Measurements from ENCODE around the gene KIF26B. TPM values are rescaled to one million over a fixed set of nuclear protein-coding genes. Genes with fewer than 3 reads are reported as not detected.

The KIF26B gene
- total RNA-seq, 5 donors from 2014 or later (not counting 1 experiment from before 2014, with no cell fraction given): 0.03 to 0.06 (median 0.05) TPM; not detected in 2

DNA sequence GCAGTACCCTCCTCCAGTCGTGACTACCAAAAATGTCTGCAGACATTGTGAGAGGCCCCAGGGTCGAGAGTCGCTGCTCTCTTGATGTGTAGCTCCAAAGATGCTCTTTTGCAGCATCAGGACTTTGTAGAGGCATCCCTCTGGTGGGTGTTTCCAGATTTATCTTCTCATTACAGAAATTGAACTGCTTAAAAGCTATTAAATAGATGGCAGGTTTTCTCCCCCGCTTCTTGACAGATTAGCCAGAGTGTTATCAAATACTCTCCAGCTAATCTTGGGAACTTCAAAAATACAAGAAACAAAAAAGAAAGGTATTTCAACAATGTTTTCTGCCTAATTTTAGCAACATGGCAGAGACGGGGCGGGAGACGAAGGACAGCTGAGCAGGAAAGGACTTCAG is 265.2 kb downstream of the KIF26B start:
- no peaks in the 10 kb centered on the region for H3K4me1 Mint-ChIP-seq

DNA sequence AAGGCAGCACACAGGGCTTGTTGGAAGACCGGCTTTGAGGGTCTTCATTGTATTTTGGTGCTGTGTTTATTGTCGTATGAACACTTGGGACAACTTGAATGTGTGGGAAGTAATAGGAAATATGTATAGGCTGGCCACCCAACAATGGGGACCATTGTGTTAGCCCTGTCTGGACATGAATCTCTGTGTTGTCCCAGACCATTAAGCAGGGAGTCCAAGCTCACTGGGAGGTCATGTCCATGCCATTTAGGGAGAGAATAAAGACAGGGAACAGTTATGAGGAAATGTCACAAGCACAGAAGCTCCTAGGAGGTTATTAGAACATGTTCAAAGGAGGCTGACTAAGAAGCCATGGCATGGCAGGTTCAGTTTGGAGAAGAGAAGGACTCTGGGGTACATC is 266.1 kb downstream of the KIF26B start:
- peaks cover 0 to 5% of the 10 kb centered on the region in 2 experiments for H3K27me3 ChIP-seq (replicated peaks in 1 of 2; ENCODE audit: control insufficient read depth in 2 of 2, extremely low read depth in 1 of 2, insufficient read depth in 2 of 2, low read length in 1 of 2)
- no peaks in the 10 kb centered on the region for H3K4me1 Mint-ChIP-seq
- H3K9me3 ChIP-seq: no peaks in the 10 kb centered on the region
- no peak overlapping the region for H3K4me3 ChIP-seq (ENCODE audit: control insufficient read depth in 1 of 2, extremely low read depth in 1 of 2, low read length in 1 of 2)
- WGBS (ENCODE audit: insufficient coverage): 88% methylated on average over 2 of the region's 2 CpGs
- H3K27ac Mint-ChIP-seq: no peak overlapping the region
- no peak for ATAC-seq (replicated peaks in 1 of 4)
- no peaks in the 10 kb centered on the region for H3K4me1 ChIP-seq (ENCODE audit: control insufficient read depth in 1 of 2, extremely low read depth in 1 of 2, insufficient read depth in 2 of 2, low read length in 2 of 2)
- H3K36me3 ChIP-seq (ENCODE audit: control insufficient read depth in 2 of 2, extremely low read depth in 1 of 2, insufficient read depth in 1 of 2, low read length in 1 of 2): no peaks in the 10 kb centered on the region
- CTCF ChIA-PET: interaction anchor here in 1 of 2 donors (0.5 kb wide), 1 partner anchor 40 kb away, joined by 5 read pairs; no protein-coding TSS in a partner anchor
- no peak for DNase-seq
- H3K4me3 Mint-ChIP-seq: no peak overlapping the region
- H3K36me3 Mint-ChIP-seq: no peaks in the 10 kb centered on the region
- H3K9me3 Mint-ChIP-seq: no peaks in the 10 kb centered on the region
- POLR2A ChIA-PET: no interaction called here
- H3K27me3 Mint-ChIP-seq: peaks cover 2 to 4% of the 10 kb centered on the region in 2 donors
- no peak overlapping the region for H3K27ac ChIP-seq (ENCODE audit: low read length)

More for the DNA sequence above, 265.2 kb downstream of the KIF26B start:
- H3K27me3 ChIP-seq (replicated peaks in 1 of 2; ENCODE audit: control insufficient read depth in 2 of 2, extremely low read depth in 1 of 2, insufficient read depth in 2 of 2, low read length in 1 of 2): peaks cover 0 to 5% of the 10 kb centered on the region in 2 experiments
- ChIA-PET POLR2A (no interaction called here), CTCF (no interaction called here)
- H3K9me3 ChIP-seq: no peaks in the 10 kb centered on the region
- 74% methylated on average over 6 of the region's 7 CpGs for WGBS (ENCODE audit: insufficient coverage)
- Mint-ChIP-seq H3K27ac (no peak overlapping the region), H3K36me3 (no peaks in the 10 kb centered on the region), H3K9me3 (no peaks in the 10 kb centered on the region), H3K27me3 (peaks cover 2 to 4% of the 10 kb centered on the region in 2 donors), H3K4me3 (no peak overlapping the region)
- no peaks in the 10 kb centered on the region for H3K36me3 ChIP-seq (ENCODE audit: control insufficient read depth in 2 of 2, extremely low read depth in 1 of 2, insufficient read depth in 1 of 2, low read length in 1 of 2)
- no peak overlapping the region for H3K27ac ChIP-seq (ENCODE audit: low read length)
- DNase-seq: no peak
- no peaks in the 10 kb centered on the region for H3K4me1 ChIP-seq (ENCODE audit: control insufficient read depth in 1 of 2, extremely low read depth in 1 of 2, insufficient read depth in 2 of 2, low read length in 2 of 2)
- ATAC-seq (replicated peaks in 1 of 4): no peak
- H3K4me3 ChIP-seq (ENCODE audit: control insufficient read depth in 1 of 2, extremely low read depth in 1 of 2, low read length in 1 of 2): no peak overlapping the region

DNA sequence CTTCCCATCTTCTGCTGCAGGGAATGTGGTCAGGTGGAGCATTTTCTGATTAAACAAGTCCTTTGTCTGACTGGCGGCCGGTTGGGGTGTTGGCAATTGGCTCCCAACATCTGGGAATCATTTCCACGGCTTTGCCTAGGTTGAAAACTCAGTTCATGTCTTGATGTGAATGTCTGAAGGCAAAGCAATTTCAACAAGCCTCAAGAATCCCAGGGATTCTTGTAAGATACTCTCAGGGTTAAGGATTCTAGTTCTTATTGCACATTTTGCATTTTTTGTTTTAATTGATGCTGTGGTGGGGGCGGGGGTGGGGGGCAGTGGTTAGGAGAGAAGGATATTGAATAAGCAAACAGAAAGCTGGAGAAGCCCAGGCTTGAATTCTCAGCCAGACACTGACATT is 273.9 kb downstream of the KIF26B start:
- no peaks in the 10 kb centered on the region for H3K27me3 Mint-ChIP-seq
- H3K4me1 Mint-ChIP-seq: no peaks in the 10 kb centered on the region
- CTCF ChIA-PET: no interaction called here
- peaks cover 0 to 2% of the 10 kb centered on the region in 2 experiments for H3K27me3 ChIP-seq (replicated peaks in 1 of 2; ENCODE audit: control insufficient read depth in 2 of 2, extremely low read depth in 1 of 2, insufficient read depth in 2 of 2, low read length in 1 of 2)
- no peaks in the 10 kb centered on the region for H3K4me1 ChIP-seq (ENCODE audit: control insufficient read depth in 1 of 2, extremely low read depth in 1 of 2, insufficient read depth in 2 of 2, low read length in 2 of 2)
- DNase-seq: no peak
- H3K36me3 ChIP-seq (ENCODE audit: control insufficient read depth in 2 of 2, extremely low read depth in 1 of 2, insufficient read depth in 1 of 2, low read length in 1 of 2): no peaks in the 10 kb centered on the region
- ATAC-seq (replicated peaks in 1 of 4): no peak
- H3K9me3 ChIP-seq: no peaks in the 10 kb centered on the region
- H3K4me3 ChIP-seq (ENCODE audit: control insufficient read depth in 1 of 2, extremely low read depth in 1 of 2, low read length in 1 of 2): no peak overlapping the region
- H3K36me3 Mint-ChIP-seq: no peaks in the 10 kb centered on the region
- WGBS (ENCODE audit: insufficient coverage): 73% methylated on average over 2 of the region's 4 CpGs
- no peak overlapping the region for H3K27ac ChIP-seq (ENCODE audit: low read length)
- H3K4me3 Mint-ChIP-seq: no peak overlapping the region
- POLR2A ChIA-PET: no interaction called here
- H3K9me3 Mint-ChIP-seq: no peaks in the 10 kb centered on the region
- no peak overlapping the region for H3K27ac Mint-ChIP-seq

- DNase-seq (no peak), ATAC-seq (replicated peaks in 1 of 4) (no peak)
- Histone ChIP-seq H3K27me3 (replicated peaks in 1 of 2; ENCODE audit: control insufficient read depth in 2 of 2, extremely low read depth in 1 of 2, insufficient read depth in 2 of 2, low read length in 1 of 2) (peaks cover 0 to 6% of the 10 kb centered on the region in 2 experiments), H3K36me3 (ENCODE audit: control insufficient read depth in 2 of 2, extremely low read depth in 1 of 2, insufficient read depth in 1 of 2, low read length in 1 of 2) (no peaks in the 10 kb centered on the region), H3K4me3 (ENCODE audit: control insufficient read depth in 1 of 2, extremely low read depth in 1 of 2, low read length in 1 of 2) (no peak overlapping the region), H3K9me3 (no peaks in the 10 kb centered on the region), H3K27ac (ENCODE audit: low read length) (no peak overlapping the region), H3K4me1 (ENCODE audit: control insufficient read depth in 1 of 2, extremely low read depth in 1 of 2, insufficient read depth in 2 of 2, low read length in 2 of 2) (no peaks in the 10 kb centered on the region)
- Mint-ChIP-seq H3K4me1 (no peaks in the 10 kb centered on the region), H3K4me3 (no peak overlapping the region), H3K27ac (no peak overlapping the region), H3K27me3 (no peaks in the 10 kb centered on the region), H3K36me3 (no peaks in the 10 kb centered on the region), H3K9me3 (no peaks in the 10 kb centered on the region)
- CTCF ChIA-PET: no interaction called here
- WGBS (ENCODE audit: insufficient coverage): 80% methylated on average over 1 of the region's 3 CpGs
- POLR2A ChIA-PET: no interaction called here
Observed at GRCh38 chr1:245431706-245432105, 276.9 kb downstream of the KIF26B start.

DNA sequence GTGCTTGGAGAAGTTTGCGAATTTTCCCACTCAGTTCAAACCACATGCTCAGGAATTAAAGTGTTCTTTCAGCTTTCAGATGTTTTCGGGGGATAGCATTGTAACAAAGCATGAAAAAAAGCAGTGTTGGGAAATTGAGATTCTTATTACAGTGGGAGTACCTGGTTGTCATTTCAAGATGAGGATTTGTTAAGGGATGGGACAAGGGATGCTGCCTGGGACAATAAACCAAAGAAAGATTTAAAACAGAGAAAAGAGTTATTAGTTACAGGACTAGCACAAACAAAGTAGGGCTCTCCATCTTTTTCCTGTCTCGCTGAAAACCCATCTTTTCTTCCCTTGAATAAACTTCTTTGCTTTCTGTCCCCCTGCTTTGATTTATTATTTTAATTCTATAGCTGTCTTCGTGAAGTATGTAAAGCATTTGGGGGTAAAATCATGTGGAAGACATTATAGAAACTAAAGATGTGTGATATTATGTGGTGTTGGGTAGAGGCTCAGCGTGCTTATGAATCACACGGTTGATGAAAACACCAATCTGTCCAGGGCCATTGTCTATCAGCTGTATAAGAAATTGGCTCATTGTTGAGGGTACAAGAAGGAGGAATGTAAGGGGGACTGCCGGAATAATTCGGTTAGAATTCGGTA is 277.6 kb downstream of the KIF26B start:
- Mint-ChIP-seq H3K4me1 (no peaks in the 10 kb centered on the region), H3K27me3 (peaks cover 2 to 4% of the 10 kb centered on the region in 2 donors), H3K4me3 (no peak overlapping the region), H3K36me3 (no peaks in the 10 kb centered on the region), H3K9me3 (no peaks in the 10 kb centered on the region), H3K27ac (no peak overlapping the region)
- H3K27me3 ChIP-seq (replicated peaks in 1 of 2; ENCODE audit: control insufficient read depth in 2 of 2, extremely low read depth in 1 of 2, insufficient read depth in 2 of 2, low read length in 1 of 2): peaks cover 0 to 6% of the 10 kb centered on the region in 2 experiments
- no peaks in the 10 kb centered on the region for H3K9me3 ChIP-seq
- 96% methylated on average over 5 of the region's 9 CpGs for WGBS (ENCODE audit: insufficient coverage)
- ATAC-seq (replicated peaks in 1 of 4) (no peak), DNase-seq (no peak)
- no peak overlapping the region for H3K4me3 ChIP-seq (ENCODE audit: control insufficient read depth in 1 of 2, extremely low read depth in 1 of 2, low read length in 1 of 2)
- no peaks in the 10 kb centered on the region for H3K4me1 ChIP-seq (ENCODE audit: control insufficient read depth in 1 of 2, extremely low read depth in 1 of 2, insufficient read depth in 2 of 2, low read length in 2 of 2)
- POLR2A ChIA-PET: no interaction called here
- H3K27ac ChIP-seq (ENCODE audit: low read length): no peak overlapping the region
- CTCF ChIA-PET: no interaction called here
- H3K36me3 ChIP-seq (ENCODE audit: control insufficient read depth in 2 of 2, extremely low read depth in 1 of 2, insufficient read depth in 1 of 2, low read length in 1 of 2): no peaks in the 10 kb centered on the region

GRCh38 chr1:245433561-245433960 is 278.8 kb downstream of the KIF26B start:
- no peaks in the 10 kb centered on the region for H3K4me1 Mint-ChIP-seq
- no peaks in the 10 kb centered on the region for H3K36me3 Mint-ChIP-seq
- Histone ChIP-seq H3K36me3 (ENCODE audit: control insufficient read depth in 2 of 2, extremely low read depth in 1 of 2, insufficient read depth in 1 of 2, low read length in 1 of 2) (no peaks in the 10 kb centered on the region), H3K27ac (ENCODE audit: low read length) (no peak overlapping the region), H3K4me3 (ENCODE audit: control insufficient read depth in 1 of 2, extremely low read depth in 1 of 2, low read length in 1 of 2) (no peak overlapping the region), H3K27me3 (replicated peaks in 1 of 2; ENCODE audit: control insufficient read depth in 2 of 2, extremely low read depth in 1 of 2, insufficient read depth in 2 of 2, low read length in 1 of 2) (peaks cover 0 to 6% of the 10 kb centered on the region in 2 experiments), H3K9me3 (no peaks in the 10 kb centered on the region), H3K4me1 (ENCODE audit: control insufficient read depth in 1 of 2, extremely low read depth in 1 of 2, insufficient read depth in 2 of 2, low read length in 2 of 2) (no peaks in the 10 kb centered on the region)
- no peaks in the 10 kb centered on the region for H3K9me3 Mint-ChIP-seq
- no peak overlapping the region for H3K27ac Mint-ChIP-seq
- no peak for DNase-seq
- no peak overlapping the region for H3K4me3 Mint-ChIP-seq
- CTCF ChIA-PET: no interaction called here
- POLR2A ChIA-PET: no interaction called here
- WGBS (ENCODE audit: insufficient coverage): no CpG with 5 or more reads among the region's 2 CpGs
- H3K27me3 Mint-ChIP-seq: peaks cover 2 to 7% of the 10 kb centered on the region in 2 donors
- no peak for ATAC-seq (replicated peaks in 1 of 4)

GRCh38 chr1:245434280-245434679 is 279.5 kb downstream of the KIF26B start:
- Histone ChIP-seq H3K36me3 (ENCODE audit: control insufficient read depth in 2 of 2, extremely low read depth in 1 of 2, insufficient read depth in 1 of 2, low read length in 1 of 2) (no peaks in the 10 kb centered on the region), H3K4me3 (ENCODE audit: control insufficient read depth in 1 of 2, extremely low read depth in 1 of 2, low read length in 1 of 2) (no peak overlapping the region), H3K27me3 (replicated peaks in 1 of 2; ENCODE audit: control insufficient read depth in 2 of 2, extremely low read depth in 1 of 2, insufficient read depth in 2 of 2, low read length in 1 of 2) (peaks cover 0 to 6% of the 10 kb centered on the region in 2 experiments), H3K27ac (ENCODE audit: low read length) (no peak overlapping the region), H3K4me1 (ENCODE audit: control insufficient read depth in 1 of 2, extremely low read depth in 1 of 2, insufficient read depth in 2 of 2, low read length in 2 of 2) (no peaks in the 10 kb centered on the region), H3K9me3 (no peaks in the 10 kb centered on the region)
- Mint-ChIP-seq H3K4me3 (no peak overlapping the region), H3K27me3 (peaks cover 2 to 9% of the 10 kb centered on the region in 2 donors), H3K27ac (no peak overlapping the region), H3K9me3 (no peaks in the 10 kb centered on the region), H3K36me3 (no peaks in the 10 kb centered on the region), H3K4me1 (no peaks in the 10 kb centered on the region)
- no peak for DNase-seq
- POLR2A ChIA-PET: no interaction called here
- CTCF ChIA-PET: no interaction called here
- WGBS (ENCODE audit: insufficient coverage): 50% methylated on average over 1 of the region's 1 CpG
- ATAC-seq (replicated peaks in 1 of 4): no peak
